ENCODE results near the gene GDF10. TPM values are rescaled to one million over a fixed set of nuclear protein-coding genes. Genes with fewer than 3 reads are reported as not detected.

Gene GDF10
- total RNA-seq, 4 donors from 2014 or later: 0.48 to 2.4 (median 0.66) TPM

- no peak for DNase-seq (ENCODE audit: low spot score)
- ATAC-seq (ENCODE audit: low FRiP score): no peak
- no peak for TF ChIP-seq CTCF (IDR thresholded peaks at IDR 0.05)
These were observed 20.7 kb upstream of the GDF10 start for GRCh38 chr10:47279276-47279675.

GRCh38 chr10:47282005-47282656 lies 17.9 kb upstream of the GDF10 start:
- ATAC-seq (ENCODE audit: low FRiP score): no peak
- no peak for DNase-seq (ENCODE audit: low spot score)

GRCh38 chr10:47282657-47283018 lies 17.4 kb upstream of the GDF10 start:
- TF ChIP-seq CTCF (IDR thresholded peaks at IDR 0.05): no peak
- DNase-seq (ENCODE audit: low spot score) (no peak), ATAC-seq (ENCODE audit: low FRiP score) (no peak)

More at GRCh38 chr10:47282005-47282656, 17.9 kb upstream of the GDF10 start:
- TF ChIP-seq CTCF (IDR thresholded peaks at IDR 0.05): no peak

- DNase-seq (ENCODE audit: low spot score): no peak
- no peak for ATAC-seq (ENCODE audit: low FRiP score)
- no peak for TF ChIP-seq CTCF (IDR thresholded peaks at IDR 0.05)
These were observed 16.8 kb upstream of the GDF10 start for GRCh38 chr10:47283101-47283630.

GRCh38 chr10:47283848-47284247 lies 16.1 kb upstream of the GDF10 start:
- TF ChIP-seq CTCF (IDR thresholded peaks at IDR 0.05): no peak
- DNase-seq (ENCODE audit: low spot score) (no peak), ATAC-seq (ENCODE audit: low FRiP score) (no peak)

- TF ChIP-seq CTCF (IDR thresholded peaks at IDR 0.05): no peak
- DNase-seq (ENCODE audit: low spot score): no peak
- ATAC-seq (ENCODE audit: low FRiP score): no peak
These were observed 14.4 kb upstream of the GDF10 start for GRCh38 chr10:47285381-47286115.

GRCh38 chr10:47286116-47286505 lies 13.9 kb upstream of the GDF10 start:
- ATAC-seq (ENCODE audit: low FRiP score) (no peak), DNase-seq (ENCODE audit: low spot score) (no peak)
- TF ChIP-seq CTCF (IDR thresholded peaks at IDR 0.05): no peak
